Peyer's patch (tissue), 4 donors: ENCODE results near the gene MYLK4.

Source experiments
- POLR2A ChIP-seq, 2 donors: fragments of 450-650 bp; IDR thresholded peaks; one replicate each; pipeline ENCODE4 v1.5.1; 2017; ENCODE audit warnings: antibody characterized with exemption in 2 of 2, mild to moderate bottlenecking in 2 of 2, moderate library complexity in 2 of 2
- TF ChIP-seq, protein P1 (sequence below), 6 experiments: fragments of 450-650 bp in 4 of 6; fragments of 200-600 bp in 2 of 6; sonication (generic) in 1 of 6; IDR thresholded peaks; one replicate each; pipeline ENCODE4 v1.5.1; 2017 to 2019; ENCODE audit warnings: antibody characterized with exemption in 6 of 6, mild to moderate bottlenecking in 3 of 6, moderate library complexity in 1 of 6

DNA sequence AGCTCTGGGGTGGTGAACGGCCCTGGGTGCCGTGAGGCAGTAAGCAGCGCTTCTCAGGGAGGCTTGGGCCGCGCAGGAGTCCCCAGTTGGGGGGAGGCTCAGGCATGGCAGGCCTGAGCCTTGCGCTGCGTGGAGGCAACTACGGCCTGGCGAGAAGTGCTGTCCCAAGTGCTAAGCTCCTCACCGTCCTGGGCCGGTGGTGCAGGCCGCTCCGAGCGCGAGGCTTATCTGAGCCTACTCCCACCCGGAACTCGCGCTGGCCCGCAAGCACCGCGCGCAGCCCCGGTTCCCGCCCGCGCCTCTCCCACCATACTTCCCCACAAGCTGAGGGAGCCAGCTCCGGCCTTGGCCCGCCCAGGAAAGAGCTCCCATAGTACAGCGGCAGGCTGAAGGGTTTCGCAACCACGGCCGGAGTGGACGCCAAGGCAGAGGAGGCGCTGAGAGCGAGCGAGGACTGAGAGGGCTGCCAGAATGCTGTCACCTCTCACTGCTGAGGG, 12.7 kb upstream of the MYLK4 start:
- TF ChIP-seq, protein P1, sequence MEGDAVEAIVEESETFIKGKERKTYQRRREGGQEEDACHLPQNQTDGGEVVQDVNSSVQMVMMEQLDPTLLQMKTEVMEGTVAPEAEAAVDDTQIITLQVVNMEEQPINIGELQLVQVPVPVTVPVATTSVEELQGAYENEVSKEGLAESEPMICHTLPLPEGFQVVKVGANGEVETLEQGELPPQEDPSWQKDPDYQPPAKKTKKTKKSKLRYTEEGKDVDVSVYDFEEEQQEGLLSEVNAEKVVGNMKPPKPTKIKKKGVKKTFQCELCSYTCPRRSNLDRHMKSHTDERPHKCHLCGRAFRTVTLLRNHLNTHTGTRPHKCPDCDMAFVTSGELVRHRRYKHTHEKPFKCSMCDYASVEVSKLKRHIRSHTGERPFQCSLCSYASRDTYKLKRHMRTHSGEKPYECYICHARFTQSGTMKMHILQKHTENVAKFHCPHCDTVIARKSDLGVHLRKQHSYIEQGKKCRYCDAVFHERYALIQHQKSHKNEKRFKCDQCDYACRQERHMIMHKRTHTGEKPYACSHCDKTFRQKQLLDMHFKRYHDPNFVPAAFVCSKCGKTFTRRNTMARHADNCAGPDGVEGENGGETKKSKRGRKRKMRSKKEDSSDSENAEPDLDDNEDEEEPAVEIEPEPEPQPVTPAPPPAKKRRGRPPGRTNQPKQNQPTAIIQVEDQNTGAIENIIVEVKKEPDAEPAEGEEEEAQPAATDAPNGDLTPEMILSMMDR (IDR thresholded peaks at IDR 0.05) = no peak
- TF ChIP-seq POLR2A (IDR thresholded peaks at IDR 0.05) = no peak
